GM19023 (cell line): ENCODE measurements around the gene CCDC192.
A peak's percentile ranks its signal among the peaks of the same experiment; 100 is the strongest.
"Not testable (repeated sequence)": the region's sequence is repeated elsewhere in the genome, so short reads cannot be mapped to it uniquely, and the experiment has no call there.

Source experiments
- ATAC-seq: cut with Tn5 transposase; IDR thresholded peaks from one replicate; pipeline ENCODE4 v1.9.1; 2021; ENCODE audit warnings: mild to moderate bottlenecking, moderate library complexity; ENCODE audit not compliant: unreplicated experiment

CCDC192 gene

GRCh38 chr5:127758766-127759283, 55.6 kb downstream of the CCDC192 start:
- ATAC-seq, result no peak

GRCh38 chr5:127761869-127762268, 58.7 kb downstream of the CCDC192 start:
- no peak for ATAC-seq

GRCh38 chr5:127762412-127762811, 59.2 kb downstream of the CCDC192 start:
- ATAC-seq, result no peak

GRCh38 chr5:127766676-127767335, 63.6 kb downstream of the CCDC192 start:
- no peak for ATAC-seq

GRCh38 chr5:127769386-127769785, 66.2 kb downstream of the CCDC192 start:
- no peak for ATAC-seq

- no peak for ATAC-seq
Measured at GRCh38 chr5:127770272-127770671, 67.1 kb downstream of the CCDC192 start.

GRCh38 chr5:127772531-127772930, 69.3 kb downstream of the CCDC192 start:
- no peak for ATAC-seq

- no peak for ATAC-seq
Measured at GRCh38 chr5:127774221-127774620, 71.0 kb downstream of the CCDC192 start.

GRCh38 chr5:127776477-127776876, 73.3 kb downstream of the CCDC192 start:
- no peak for ATAC-seq

GRCh38 chr5:127777957-127778356, 74.8 kb downstream of the CCDC192 start:
- no peak for ATAC-seq

- ATAC-seq, result not testable (repeated sequence)
Measured at GRCh38 chr5:127782450-127782849, 79.3 kb downstream of the CCDC192 start.

GRCh38 chr5:127785098-127785927, 82.1 kb downstream of the CCDC192 start:
- ATAC-seq, result peak; percentile 95

GRCh38 chr5:127791439-127791838, 88.2 kb downstream of the CCDC192 start:
- no peak for ATAC-seq

GRCh38 chr5:127791908-127792307, 88.7 kb downstream of the CCDC192 start:
- not testable (repeated sequence) for ATAC-seq

GRCh38 chr5:127793052-127793451, 89.9 kb downstream of the CCDC192 start:
- no peak for ATAC-seq

- no peak for ATAC-seq
Measured at GRCh38 chr5:127793879-127794278, 90.7 kb downstream of the CCDC192 start.

- ATAC-seq, result no peak
Measured at GRCh38 chr5:127796211-127796610, 93.0 kb downstream of the CCDC192 start.

GRCh38 chr5:127799293-127799905, 96.2 kb downstream of the CCDC192 start:
- no peak for ATAC-seq

GRCh38 chr5:127801751-127802476, 98.7 kb downstream of the CCDC192 start:
- ATAC-seq, result no peak

GRCh38 chr5:127802477-127802865, 99.3 kb downstream of the CCDC192 start:
- ATAC-seq, result no peak

GRCh38 chr5:127804886-127805426, 101.8 kb downstream of the CCDC192 start:
- ATAC-seq, result no peak
